ENCODE measurements around the gene UTP4.
A peak's percentile ranks its signal among the peaks of the same experiment; 100 is the strongest.

Gene UTP4

DNA sequence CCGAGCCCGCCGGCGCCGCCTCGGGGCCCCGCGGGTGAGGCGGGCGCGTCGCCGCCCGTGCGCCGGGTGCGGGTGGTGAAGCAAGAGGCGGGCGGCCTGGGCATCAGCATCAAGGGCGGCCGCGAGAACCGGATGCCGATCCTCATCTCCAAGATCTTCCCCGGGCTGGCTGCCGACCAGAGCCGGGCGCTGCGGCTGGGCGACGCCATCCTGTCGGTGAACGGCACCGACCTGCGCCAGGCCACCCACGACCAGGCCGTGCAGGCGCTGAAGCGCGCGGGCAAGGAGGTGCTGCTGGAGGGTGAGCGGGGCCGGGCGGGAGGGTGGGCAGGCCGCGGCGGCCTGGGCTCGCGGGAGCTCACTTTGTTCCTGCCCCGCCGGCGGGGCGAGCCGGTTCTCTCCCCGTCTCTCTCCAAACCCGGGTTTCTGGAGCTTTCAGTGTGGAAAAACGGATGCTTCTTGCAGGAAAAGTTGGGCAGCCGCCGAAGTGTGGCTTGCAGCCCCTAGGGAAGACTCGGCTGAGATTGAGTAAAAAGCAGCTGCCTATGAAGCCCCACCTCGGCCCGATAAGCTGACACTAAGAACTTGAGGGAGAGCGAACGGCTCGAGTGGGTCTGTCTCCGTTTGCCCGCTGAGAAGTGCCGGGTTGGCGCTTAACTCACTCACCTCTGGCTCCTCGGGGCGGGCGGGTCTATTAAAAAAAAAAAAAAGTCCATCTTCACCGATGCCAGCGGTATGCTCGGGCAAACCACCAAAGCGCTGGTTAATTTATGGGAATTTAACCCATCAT lies 55.2 kb downstream of the UTP4 start:
- TF ChIP-seq, protein P1, sequence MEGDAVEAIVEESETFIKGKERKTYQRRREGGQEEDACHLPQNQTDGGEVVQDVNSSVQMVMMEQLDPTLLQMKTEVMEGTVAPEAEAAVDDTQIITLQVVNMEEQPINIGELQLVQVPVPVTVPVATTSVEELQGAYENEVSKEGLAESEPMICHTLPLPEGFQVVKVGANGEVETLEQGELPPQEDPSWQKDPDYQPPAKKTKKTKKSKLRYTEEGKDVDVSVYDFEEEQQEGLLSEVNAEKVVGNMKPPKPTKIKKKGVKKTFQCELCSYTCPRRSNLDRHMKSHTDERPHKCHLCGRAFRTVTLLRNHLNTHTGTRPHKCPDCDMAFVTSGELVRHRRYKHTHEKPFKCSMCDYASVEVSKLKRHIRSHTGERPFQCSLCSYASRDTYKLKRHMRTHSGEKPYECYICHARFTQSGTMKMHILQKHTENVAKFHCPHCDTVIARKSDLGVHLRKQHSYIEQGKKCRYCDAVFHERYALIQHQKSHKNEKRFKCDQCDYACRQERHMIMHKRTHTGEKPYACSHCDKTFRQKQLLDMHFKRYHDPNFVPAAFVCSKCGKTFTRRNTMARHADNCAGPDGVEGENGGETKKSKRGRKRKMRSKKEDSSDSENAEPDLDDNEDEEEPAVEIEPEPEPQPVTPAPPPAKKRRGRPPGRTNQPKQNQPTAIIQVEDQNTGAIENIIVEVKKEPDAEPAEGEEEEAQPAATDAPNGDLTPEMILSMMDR (IDR thresholded peaks at IDR 0.05; ENCODE audit: low read depth, low read length), result no peak
- peak overlapping the region; percentile 73 to 82 for H3K4me3 ChIP-seq (replicated peaks in 1 of 2; ENCODE audit: low read depth in 2 of 2, low read length in 2 of 2)
- DNase-seq (ENCODE audit: low read depth in 2 of 2), result peak; percentile 39 to 49

DNA sequence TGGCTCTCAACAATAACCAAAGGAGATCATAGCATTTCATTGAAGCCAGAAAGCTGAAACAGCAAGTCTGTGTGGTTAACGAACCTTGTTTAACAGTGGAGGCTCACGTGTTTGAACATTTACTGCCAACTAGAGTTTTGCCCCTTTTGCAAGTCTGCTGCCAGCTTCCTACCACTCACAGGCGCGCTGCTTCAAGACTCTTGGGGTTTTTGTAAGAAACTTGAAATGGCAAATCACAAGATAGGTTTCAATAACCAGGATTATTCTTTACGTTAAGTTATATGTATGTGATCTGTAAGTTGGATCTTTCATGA lies 55.7 kb downstream of the UTP4 start:
- H3K4me3 ChIP-seq (replicated peaks in 1 of 2; ENCODE audit: low read depth in 2 of 2, low read length in 2 of 2), result peak overlapping the region; percentile 73 to 82
- DNase-seq (ENCODE audit: low read depth in 2 of 2), result peak; percentile 37 to 48
- TF ChIP-seq, protein P1 (IDR thresholded peaks at IDR 0.05; ENCODE audit: low read depth, low read length), result no peak

DNA sequence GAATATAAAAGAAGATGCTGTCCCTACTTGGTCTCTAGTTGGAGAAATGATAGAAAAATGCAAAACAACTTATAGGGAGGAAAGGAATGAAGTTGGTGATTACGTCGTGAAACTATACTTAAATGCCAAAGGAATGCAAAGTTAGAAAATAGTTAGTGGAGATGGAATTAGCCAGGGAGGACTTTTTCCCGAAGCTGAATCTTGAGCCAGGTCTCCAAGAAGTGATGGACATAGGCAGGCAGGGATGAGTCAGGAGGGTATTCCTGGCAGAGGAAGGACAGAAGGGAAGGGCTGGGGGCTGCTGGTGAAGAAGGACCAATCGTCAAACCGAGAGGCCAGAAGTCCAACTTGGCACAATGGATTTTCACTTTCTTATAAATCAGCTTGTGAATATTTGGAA lies 56.3 kb downstream of the UTP4 start:
- peak overlapping the region; percentile 73 to 82 for H3K4me3 ChIP-seq (replicated peaks in 1 of 2; ENCODE audit: low read depth in 2 of 2, low read length in 2 of 2)
- peak; percentile 33 to 44 for DNase-seq (ENCODE audit: low read depth in 2 of 2)
- TF ChIP-seq, protein P1 (IDR thresholded peaks at IDR 0.05; ENCODE audit: low read depth, low read length), result no peak

- no peak overlapping the region for H3K4me3 ChIP-seq (replicated peaks in 1 of 2; ENCODE audit: low read depth in 2 of 2, low read length in 2 of 2)
- TF ChIP-seq, protein P1 (IDR thresholded peaks at IDR 0.05; ENCODE audit: low read depth, low read length), result no peak
- no peak for DNase-seq (ENCODE audit: low read depth in 2 of 2)
Measured at GRCh38 chr16:69190046-69190588, 57.7 kb downstream of the UTP4 start.

DNA sequence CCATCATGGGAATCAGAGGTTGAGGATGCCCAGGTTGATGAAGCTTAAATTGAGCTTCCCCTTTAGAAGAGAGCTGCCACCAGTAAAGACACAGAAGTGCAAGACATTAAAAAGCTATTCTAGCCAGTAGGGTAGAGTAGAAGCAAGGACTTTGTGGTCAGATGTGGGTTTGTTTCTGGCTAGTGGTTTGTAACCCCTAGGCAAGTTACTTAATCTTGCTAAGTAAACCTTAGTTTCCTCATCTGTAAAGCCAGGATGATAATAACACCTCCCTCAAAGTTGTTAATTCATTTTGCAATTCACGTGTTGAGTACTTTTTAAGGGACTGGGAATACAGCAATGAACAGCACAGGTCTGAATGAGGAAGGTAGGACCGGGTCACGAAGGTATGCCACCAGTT lies 58.1 kb downstream of the UTP4 start:
- no peak for DNase-seq (ENCODE audit: low read depth in 2 of 2)
- TF ChIP-seq, protein P1 (IDR thresholded peaks at IDR 0.05; ENCODE audit: low read depth, low read length), result no peak
- H3K4me3 ChIP-seq (replicated peaks in 1 of 2; ENCODE audit: low read depth in 2 of 2, low read length in 2 of 2), result no peak overlapping the region

GRCh38 chr16:69191136-69191535 lies 58.7 kb downstream of the UTP4 start:
- H3K4me3 ChIP-seq (replicated peaks in 1 of 2; ENCODE audit: low read depth in 2 of 2, low read length in 2 of 2), result no peak overlapping the region
- TF ChIP-seq, protein P1 (IDR thresholded peaks at IDR 0.05; ENCODE audit: low read depth, low read length), result no peak
- no peak for DNase-seq (ENCODE audit: low read depth in 2 of 2)

Measured in cardiac fibroblast (primary cell).